AML-193 (cell line): ENCODE measurements around the gene BCAP29.
"Not testable (repeated sequence)": the region's sequence is repeated elsewhere in the genome, so short reads cannot be mapped to it uniquely, and the experiment has no call there.

ENCODE experiments used
- DNase-seq, 2 experiments: peaks; one replicate each; lab custom pipeline; 2025; lab: John Stamatoyannopoulos, UW

The BCAP29 gene

GRCh38 chr7:107579885-107580715 is at the start of gene BCAP29:
Gene BCAP29 (plus strand): TSS chr7:107580246. CDS start chr7:107580773, 527 bp downstream.
- DNase-seq: peak; percentile 57 to 72

DNA sequence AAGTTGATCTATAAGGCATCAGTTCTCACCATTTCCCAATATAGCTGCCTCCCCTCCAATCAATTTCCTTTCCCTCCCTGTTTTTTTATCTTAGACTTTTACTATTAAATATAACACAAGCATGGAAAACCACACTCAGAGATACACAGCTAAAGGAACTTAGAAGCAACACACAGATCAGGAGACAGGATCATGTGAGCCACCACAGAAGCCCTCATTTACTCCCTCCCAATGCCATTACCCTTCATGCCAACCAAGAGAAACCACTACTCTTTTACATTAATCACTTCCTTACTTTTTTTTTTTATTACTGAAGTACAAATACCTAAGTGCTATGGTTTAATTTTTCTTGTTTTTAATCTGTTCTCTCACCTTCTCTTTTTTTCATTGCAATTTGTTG is 49.3 kb upstream of the BCAP29 start:
- no peak for DNase-seq

DNA sequence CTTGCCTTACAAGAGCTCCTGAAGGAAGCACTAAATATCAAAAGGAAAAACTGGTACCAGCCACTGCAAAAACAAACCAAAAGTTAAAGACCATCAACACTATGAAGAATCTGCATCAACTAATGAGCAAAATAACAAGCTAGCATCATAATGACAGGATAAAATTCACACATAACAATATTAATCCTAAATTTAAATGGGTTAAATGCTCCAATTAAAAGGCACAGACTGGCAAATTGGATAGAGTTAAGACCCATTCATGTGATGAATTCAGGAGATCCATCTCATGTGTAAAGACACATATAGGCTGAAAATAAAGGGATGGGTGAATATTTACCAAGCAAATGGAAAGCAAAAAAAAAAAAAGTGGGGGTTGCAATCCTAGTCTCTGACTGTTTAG is 45.9 kb upstream of the BCAP29 start:
- DNase-seq: no peak

- DNase-seq: not testable (repeated sequence)
Observed at GRCh38 chr7:107537228-107537627, 42.8 kb upstream of the BCAP29 start.

GRCh38 chr7:107538001-107538400 is 42.0 kb upstream of the BCAP29 start:
- no peak for DNase-seq

- DNase-seq: no peak
Observed at GRCh38 chr7:107543338-107543993, 36.6 kb upstream of the BCAP29 start.

DNA sequence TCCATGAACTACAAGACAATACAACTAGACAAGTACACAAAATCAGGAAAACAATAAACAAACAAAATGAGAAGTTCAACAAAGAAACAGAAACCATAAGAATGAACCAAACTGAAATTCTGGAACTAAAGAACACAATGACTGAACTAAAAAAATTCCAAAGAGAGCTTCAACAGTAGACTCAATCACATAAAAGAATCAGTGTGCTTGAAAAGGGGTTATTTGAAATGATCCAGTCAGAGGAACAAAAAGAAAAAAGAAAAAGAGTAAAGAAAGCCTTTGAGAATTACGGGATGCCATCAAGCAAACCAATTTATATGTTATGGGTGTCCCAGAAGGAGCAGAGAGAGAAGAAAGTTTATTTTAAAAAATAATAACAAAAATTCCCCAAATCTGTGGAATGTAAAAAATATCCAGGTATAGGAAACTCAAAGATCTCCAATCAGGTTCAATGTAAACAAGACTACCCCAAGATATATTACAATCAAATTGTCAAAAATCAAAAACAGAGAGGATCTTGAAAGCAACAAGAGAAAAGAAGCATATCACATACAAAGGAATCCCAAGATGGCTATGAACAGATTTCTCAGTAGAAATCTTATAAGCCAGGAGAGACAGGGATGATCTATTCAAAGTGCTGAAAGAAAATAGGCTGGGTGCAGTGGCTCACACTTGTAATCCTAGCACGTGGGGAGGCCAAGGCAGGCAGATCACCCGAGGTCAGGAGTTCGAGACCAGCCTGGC is 35.0 kb upstream of the BCAP29 start:
- DNase-seq: no peak

- DNase-seq: no peak
Observed at GRCh38 chr7:107551936-107552335, 28.1 kb upstream of the BCAP29 start.

DNA sequence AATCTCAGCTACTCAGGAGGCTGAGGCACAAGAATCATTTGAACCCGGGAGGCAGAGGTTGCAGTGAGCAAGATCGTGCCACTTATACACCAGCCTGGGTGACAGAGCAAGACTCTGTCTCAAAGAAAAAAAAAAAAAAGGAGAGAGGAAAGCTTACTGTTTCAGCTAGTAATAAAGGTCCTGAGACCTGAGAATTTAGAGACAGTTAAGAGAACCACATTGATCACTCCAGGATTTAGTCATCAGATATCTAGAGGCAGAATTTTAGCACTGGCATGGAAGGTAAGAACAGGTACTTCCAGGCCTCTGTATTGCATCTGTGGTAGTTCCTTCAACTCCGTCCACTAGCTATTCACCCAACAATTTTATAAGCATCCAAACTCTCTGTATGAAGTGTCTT is 24.2 kb upstream of the BCAP29 start:
- DNase-seq: no peak

DNA sequence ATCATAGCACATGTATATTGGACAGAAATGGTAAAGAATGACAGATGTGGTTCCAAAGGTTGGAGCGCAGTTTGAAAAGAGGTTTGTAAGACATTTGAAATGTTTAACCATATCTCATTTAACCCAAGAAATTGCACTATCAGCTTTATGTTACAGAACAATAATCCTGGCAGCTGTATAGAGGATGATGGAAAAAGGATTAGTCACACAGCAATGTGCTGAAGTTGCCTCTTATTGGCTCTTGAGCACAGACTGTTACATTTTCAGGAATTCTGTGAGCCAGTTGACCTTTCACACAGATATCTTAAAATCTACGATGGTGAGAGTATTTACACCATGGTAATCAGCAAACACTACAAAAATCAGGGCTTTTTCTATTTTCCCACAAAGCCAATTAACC is 20.2 kb upstream of the BCAP29 start:
- DNase-seq: no peak

DNA sequence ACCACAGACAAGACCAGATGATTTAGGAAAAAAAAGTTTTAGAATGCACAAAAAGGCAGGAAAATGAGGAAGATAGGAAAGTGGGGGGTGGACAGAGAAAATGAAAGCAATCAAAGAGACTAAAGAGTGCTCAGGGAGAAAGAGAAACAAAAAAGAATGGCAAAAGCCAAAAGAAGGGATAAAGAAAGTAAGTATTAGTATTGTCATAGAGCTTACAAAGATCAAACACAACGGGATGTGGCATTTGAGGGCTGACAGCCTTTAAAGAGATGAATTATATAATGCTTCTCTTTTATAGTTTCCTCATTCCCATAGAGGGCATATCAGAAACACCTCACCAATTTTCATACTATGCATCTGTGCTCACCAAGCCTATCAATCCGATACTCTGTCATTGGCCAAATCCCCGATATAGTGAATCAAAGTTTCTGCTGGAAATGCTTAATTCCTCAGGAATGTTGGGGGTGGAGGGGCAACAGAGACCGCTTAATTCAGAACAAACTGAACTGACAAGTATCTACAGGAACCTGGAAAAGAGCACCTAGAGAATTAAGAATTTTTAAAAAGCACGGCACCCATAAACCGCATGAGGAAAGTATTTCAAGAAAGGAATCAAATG is 19.0 kb upstream of the BCAP29 start:
- peak; percentile 5 to 32 for DNase-seq

DNA sequence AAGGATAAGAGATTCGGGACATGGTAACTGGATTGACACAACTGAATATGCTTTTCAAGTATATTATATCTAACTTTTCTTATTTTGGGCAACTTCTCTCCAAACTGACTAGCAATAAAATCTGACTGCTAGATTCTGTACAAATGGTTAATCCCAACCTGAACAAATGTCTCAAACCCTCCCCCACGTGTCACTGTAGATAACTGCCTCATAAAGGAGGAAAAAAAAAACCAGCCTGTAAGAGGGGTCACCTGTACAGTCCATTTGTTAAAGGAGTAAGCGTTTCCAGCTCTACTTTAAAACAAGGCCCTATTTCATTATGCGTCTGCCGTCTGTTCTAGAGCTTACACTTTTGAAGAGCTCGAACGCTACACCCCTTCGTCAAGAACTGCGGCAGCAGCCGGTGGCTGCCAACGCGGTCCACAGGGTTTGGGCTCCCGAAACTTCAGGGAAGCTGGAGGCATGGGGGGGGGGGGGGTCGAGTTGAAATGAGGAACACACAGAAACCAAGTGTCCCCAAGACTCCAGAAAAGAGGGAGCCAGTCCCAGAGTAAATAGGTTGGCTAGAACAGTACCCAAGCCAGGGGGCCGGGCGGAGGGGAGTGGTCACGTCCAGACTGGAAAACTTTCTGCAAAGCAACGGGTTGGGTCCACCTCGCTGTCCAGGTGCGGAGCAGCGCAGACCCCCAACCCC is 16.8 kb upstream of the BCAP29 start:
- peak in 1 of 2 experiments; percentile 48 for DNase-seq

DNA sequence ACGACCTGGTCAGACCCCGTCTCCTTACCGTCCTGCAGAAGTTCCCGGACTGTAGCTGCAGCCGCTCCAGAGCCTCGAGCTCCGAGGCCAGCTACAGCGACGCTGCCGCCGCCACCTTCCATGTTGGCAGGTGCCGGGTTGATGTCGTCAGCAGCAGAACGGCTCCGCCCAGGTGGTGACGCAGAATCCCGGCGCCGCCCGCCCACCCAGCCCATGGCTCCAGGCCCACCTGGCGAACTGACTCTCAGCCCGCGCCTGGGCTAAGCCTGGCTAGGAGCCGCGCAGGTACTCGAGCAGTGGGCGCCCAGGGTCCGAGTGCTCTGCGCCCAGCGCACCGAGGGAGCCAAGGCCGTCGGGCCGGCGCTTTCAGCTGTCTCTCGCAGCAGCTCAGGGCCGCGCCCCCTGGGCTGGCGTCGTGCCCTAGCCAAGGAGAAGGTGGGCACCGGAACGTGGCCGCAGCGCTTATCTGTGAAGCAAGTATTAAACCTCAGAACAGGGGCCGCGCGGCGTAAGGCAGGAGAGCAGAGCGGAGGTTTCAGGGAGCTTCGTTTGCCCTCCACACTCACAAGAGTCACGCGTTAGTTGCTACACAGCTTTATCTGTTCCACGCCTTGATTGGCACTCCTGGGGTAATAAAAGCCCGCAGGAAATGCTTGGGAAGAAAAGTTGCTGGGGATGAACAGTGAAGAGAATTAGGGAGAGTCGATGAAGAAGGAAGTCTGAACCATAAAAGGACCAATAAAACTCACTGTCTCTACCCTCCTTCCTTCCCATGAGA is 16.1 kb upstream of the BCAP29 start, which contains the start of the genes COG5 and DUS4L:
COG5 (minus strand) TSS at position 146 of the 778 bp plus-strand sequence; CDS start at position 122, 24 bp downstream.
DUS4L (plus strand) TSS at position 197 of the 778 bp plus-strand sequence. CDS start 3,100 bp downstream, outside the sequence.
- peak; percentile 55 to 59 for DNase-seq

GRCh38 chr7:107564553-107565298 is 15.3 kb upstream of the BCAP29 start:
- DNase-seq: no peak

DNA sequence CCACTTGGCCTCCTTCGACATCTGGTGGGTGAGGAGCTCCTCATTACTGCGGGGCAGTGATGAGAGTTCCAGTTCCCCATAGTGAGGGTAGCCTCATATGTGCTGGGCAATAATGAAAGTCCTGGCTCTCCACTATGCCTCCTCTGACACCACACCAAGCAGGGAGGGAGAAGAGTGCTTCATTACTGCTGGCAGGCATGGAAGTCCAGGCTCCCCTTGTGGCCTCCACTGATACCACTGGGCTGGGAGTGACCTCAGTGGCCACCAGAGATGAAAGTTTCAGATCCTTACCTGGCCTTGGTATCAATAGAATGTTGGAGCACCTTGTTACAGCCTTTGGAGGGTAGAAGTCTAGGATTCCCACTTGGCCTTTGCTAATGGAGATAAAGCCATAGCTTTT is 9.7 kb upstream of the BCAP29 start:
- no peak for DNase-seq

- DNase-seq: no peak
Observed at GRCh38 chr7:107573537-107573936, 6.5 kb upstream of the BCAP29 start.

DNA sequence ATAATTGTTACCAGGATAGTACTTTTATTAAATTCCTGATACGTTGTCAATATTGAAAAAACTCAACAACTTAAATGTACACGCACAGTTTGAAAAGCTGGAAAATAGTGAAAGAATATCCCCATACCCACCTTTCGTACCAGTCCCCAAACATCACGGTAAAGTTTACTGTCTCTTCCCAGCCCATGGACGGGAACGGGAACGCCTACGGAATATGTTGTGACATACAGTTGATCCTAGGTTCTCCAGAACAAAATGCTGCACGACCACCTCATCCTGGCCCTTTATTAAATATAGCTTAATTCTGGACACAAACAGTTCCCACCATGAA is 527 bp upstream of the BCAP29 start:
- no peak for DNase-seq

DNA sequence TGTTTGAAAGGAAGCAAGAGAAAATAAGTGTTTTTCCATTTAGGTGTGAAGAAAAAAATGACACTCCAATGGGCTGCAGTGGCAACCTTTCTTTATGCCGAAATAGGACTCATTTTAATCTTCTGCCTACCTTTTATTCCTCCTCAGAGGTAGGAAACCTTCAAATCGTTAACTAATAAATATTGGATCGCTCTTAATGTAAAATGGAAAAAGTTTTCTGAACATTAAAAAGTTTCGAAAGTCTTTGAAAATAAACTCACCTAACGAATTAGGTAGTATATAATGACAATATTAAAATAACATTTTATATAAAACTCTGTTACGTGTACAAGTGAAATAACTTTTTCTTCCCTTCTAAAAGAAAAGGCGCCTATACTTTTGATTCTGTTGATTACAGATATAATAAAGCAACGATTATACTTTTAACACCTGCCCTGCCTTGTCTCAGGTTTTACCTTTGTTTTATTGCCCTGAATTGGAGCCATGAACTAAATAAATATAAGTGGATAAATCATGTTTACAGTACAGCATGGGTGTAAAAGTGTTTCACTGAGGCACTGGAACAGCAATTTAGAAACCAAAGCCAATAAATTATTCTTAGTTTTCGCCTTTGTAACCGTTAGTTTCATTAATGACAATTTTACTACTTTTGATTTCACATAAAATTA is 804 bp downstream of the BCAP29 start:
- DNase-seq: no peak

GRCh38 chr7:107581387-107582013 is 1.5 kb downstream of the BCAP29 start:
- DNase-seq: no peak
